Stimulated activated naive CD4-positive, alpha-beta T cell treated with Interleukin-2 at 50 U/mL for 16 hours (primary cell): Measurements from ENCODE around the gene DDX51.
"Not testable (repeated sequence)": the region's sequence is repeated elsewhere in the genome, so short reads cannot be mapped to it uniquely, and the experiment has no call there.

Experiments used
- DNase-seq: peaks from one replicate; lab custom pipeline; 2025; lab: John Stamatoyannopoulos, UW

The DDX51 gene

DNA sequence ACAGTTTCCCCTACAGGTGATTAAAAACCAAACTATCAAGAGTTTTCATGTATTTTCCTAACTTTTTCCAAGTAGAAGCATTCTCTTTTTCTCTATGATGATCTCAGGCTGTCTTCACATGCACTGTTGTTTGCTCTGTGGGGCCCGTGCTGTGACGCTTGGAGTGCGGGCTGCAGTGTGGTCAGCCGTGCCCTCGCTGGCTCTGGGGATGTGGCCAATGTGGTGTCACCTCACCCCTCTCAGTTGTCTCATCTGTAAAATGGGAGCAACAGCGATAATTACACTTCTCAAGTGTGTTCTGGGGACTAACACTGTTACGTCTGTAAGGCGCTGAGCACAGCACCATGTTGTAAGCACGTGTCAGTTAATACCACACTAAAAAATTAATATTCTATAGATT lies 28.6 kb downstream of the DDX51 start:
- DNase-seq = no peak

GRCh38 chr12:132114667-132115066 lies 29.5 kb downstream of the DDX51 start:
- no peak for DNase-seq

DNA sequence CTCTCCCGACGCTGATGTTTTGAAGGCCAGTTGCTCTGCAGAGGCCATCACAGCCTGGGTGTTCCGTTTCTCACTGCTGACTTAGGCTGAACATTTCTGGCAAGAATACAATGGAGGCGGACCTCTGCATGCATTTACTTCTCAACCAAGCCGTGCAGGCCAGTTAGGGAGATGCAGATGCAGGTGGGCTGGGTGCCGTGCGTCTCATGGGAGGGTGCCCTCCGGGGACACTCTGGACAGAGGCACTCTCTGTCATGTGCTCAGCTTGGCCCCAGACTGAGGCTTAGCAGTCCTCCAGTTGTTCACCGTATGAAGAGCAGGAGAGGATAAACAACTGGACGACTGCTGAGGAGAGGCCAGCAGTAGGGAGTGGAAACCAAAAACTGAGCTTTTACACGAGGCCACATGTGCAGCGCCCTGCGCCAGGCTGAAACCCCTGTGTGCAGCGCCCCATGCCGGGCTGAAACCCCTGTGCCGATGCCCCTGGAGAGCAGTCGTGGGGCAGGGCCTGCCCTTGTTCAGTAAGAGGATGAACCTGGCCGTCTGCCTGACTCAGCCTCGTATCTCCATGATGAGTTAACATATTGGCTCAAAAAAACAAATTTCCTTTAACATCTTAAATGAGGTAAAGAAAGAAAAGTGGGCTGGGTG lies 32.3 kb downstream of the DDX51 start:
- no peak for DNase-seq

DNA sequence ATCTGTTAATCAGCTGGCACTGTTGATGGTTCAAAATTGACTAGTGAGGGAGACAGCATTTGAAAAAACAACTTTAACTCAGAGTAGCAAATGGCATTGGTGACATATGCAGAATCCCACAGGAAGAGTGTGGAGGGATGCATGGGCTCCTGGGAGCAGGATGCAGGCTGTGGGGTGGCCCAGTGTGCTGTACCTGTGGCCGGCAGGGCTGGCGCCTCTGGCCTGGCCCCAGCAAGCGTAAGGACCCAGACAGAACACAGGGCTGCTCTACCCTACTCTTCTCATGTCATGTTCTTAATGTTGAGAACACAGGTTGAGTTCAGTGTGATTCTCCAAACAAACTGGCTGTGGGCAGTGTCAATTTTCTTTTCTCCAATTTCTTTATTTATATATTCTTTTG lies 33.4 kb downstream of the DDX51 start:
- DNase-seq = no peak

- no peak for DNase-seq
Observed at GRCh38 chr12:132109741-132110140, 34.4 kb downstream of the DDX51 start.

DNA sequence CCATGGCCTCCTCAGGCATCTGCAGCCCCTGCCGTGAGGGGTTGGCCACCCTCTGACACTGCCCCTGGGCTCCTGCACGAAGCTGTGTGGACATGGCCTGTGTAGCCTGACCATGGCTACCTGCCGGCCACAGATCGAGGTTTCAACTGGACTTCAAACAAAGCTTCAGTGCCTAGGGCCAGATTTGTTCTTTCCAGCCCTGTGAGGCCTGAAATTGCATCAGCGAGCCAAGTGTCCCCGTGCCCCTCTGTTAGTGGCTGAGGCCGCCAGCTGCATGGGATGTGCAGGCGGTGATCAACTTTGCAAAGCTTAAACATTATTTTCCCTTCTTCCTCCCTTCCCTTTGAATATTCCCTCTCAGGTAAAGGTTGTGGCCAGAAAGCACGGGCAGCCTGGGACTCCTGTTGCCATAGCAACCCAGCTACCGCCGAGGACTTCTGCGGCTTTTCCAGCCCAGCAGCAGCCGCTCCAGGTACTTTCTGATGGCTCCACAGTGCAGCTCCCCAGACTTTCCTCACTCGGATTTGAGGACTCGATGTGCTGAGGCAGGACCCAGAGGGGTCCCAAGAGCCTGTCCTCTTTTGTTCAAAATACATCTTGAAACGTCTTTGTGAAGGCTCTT lies 35.8 kb downstream of the DDX51 start:
- DNase-seq = no peak

DNA sequence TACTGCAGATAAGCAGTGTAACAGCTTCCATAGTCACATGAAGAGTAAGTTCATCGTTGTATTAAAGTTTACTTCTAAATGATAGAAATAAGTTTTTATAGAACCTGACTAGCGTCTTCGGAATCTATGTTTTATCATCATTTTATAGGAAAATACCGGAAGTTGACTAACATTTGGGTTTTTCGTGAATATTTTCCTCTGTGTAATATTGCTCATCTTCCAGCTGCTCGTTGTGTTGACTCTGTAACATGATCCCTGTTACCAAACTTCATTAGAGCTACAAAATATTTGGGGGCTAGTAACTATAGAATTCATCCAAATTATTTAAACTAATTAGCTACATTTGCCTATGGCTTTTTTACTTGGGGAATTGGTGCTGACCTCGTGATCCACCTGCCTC lies 37.2 kb downstream of the DDX51 start:
- no peak for DNase-seq

- DNase-seq = no peak
Observed at GRCh38 chr12:132105467-132105866, 38.7 kb downstream of the DDX51 start.

- DNase-seq = no peak
Observed at GRCh38 chr12:132103542-132104308, 40.4 kb downstream of the DDX51 start.

DNA sequence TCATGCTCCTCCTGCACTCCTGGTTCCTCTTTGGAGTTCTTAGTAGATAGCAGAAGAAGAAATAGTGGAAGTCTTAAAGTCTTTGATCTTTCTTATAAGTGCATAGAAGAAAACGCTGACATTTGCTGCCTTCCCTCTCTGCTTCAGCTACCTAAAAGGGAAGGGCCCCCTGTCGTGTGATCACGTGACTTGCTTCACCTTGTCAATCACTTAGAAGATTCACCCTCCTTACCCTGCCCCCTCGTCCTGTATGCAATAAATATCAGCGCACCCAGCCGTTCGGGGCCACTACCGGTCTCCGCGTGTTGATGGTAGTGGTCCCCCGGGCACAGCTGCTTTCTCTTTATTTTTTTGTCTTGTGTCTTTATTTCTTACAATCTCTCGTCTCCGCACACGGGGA lies 41.0 kb downstream of the DDX51 start:
- not testable (repeated sequence) for DNase-seq

GRCh38 chr12:132102297-132102696 lies 41.8 kb downstream of the DDX51 start:
- DNase-seq = no peak

DNA sequence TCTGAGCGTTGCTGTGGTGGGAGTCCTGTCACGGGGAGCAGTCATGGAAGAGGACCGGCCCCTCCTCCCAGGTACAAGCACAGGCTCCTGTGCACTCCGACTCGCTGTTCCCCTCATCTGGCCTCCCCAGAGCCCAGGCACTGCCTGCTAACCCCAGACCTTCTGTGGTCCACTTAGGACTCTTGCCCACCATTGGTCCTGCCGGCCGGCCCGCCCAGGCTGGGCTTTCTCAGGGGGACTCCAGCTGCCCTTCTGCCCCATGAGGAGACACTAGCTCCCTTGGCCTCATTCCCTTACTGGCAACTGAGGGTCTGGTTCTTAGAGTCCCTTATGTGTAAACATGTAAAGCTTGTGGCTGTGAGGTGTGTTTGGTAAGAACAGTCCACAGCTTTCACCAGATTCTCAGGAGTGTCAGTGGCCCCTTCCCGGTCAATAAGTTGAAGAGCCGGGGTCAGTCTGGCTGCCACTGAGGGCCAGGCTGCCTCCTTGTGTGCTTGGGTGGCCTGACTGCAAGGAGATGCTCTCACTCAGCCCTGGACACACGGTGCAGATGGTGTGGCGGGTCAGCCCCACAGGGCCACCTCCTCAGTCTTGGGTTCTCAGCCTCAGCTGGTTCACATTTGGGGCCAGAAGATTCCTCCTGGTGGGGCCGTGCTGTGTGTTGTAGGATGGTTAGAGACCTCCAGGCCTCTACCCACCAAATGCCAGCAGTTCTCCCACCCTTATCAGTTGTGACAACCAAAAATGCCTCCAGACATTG lies 43.6 kb downstream of the DDX51 start:
- no peak for DNase-seq

- DNase-seq = no peak
Observed at GRCh38 chr12:132099739-132100138, 44.4 kb downstream of the DDX51 start.

- DNase-seq = no peak
Observed at GRCh38 chr12:132095520-132096409, 48.4 kb downstream of the DDX51 start.

DNA sequence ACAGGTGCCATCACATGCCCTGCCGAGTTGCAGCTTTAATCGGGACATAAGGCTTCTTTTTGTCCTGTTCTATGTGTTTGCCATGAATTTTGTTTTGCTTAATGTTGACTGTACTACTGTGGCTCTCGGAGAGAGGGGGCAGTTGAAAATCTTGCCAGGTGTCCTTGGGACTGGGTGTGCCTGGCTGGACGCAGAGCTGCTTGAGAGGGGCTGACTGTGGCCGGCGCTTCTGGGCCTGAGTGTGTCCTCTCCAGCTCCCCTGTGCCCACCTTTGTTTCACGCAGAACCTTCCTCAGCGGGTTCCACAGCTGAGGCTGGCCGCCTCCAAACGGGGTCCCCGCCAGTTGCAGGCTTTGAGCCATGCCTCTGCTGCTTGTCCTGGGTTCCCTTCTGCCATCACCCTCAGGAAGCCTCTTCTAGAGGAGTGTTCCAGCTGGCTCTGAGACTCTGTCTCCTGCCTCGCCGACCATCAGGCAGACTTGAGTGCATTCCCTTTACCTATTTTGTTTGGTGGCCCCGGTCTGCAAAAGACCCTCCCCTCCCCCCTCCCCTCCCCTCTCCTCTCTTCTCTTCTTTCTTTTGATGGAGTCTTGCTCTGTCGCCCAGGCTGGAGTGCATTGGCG lies 49.7 kb downstream of the DDX51 start:
- DNase-seq = no peak

DNA sequence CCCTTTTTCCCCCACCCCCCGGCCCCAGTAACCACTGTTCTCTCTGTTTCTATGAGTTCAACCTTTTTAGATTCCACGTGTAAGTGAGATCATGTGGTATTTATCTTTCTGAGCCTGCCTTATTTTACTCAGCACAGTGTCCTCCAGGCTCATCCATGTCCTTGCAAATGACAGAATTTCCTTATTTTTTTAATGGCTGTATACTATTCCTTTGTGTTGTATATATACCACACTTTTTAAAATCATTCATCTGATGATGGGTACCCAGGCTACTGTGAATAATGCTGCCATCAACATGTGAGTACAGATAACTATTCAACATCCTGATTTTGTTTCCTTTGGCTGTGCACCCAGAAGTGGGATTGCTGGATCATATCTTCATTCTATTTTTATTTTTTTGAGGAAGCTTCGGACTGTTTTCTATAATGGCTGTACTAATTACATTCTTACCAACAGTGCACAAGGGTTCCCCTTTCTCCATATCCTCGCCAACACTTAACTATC lies 54.7 kb downstream of the DDX51 start:
- no peak for DNase-seq
